ENCODE data around the gene IL20RA.

The IL20RA gene

GRCh38 chr6:137006056-137006455 lies 38.7 kb downstream of the IL20RA start:
- DNase-seq: no peak

- DNase-seq: no peak
Observed at GRCh38 chr6:137005073-137005472, 39.7 kb downstream of the IL20RA start.

- no peak for DNase-seq
Observed at GRCh38 chr6:137002505-137002904, 42.3 kb downstream of the IL20RA start.

- DNase-seq: no peak
Observed at GRCh38 chr6:137001977-137002302, 42.8 kb downstream of the IL20RA start.

GRCh38 chr6:137001299-137001976 lies 43.3 kb downstream of the IL20RA start:
- DNase-seq: peak; percentile 89

- DNase-seq: no peak
Observed at GRCh38 chr6:137000825-137001224, 43.9 kb downstream of the IL20RA start.

- no peak for DNase-seq
Observed at GRCh38 chr6:136995521-136995920, 49.2 kb downstream of the IL20RA start.

GRCh38 chr6:136994782-136995181 lies 50.0 kb downstream of the IL20RA start:
- DNase-seq: peak; percentile 93

GRCh38 chr6:136992113-136992512 lies 52.7 kb downstream of the IL20RA start:
- DNase-seq: peak; percentile 56

GRCh38 chr6:136991646-136992045 lies 53.1 kb downstream of the IL20RA start:
- DNase-seq: no peak

- DNase-seq: peak; percentile 88
Observed at GRCh38 chr6:136990754-136991153, 54.0 kb downstream of the IL20RA start.

- DNase-seq: no peak
Observed at GRCh38 chr6:136990242-136990578, 54.6 kb downstream of the IL20RA start.

- peak; percentile 98 for DNase-seq
Observed at GRCh38 chr6:136989571-136990241, 55.1 kb downstream of the IL20RA start.

GRCh38 chr6:136987526-136987925 lies 57.2 kb downstream of the IL20RA start:
- peak; percentile 75 for DNase-seq

- no peak for DNase-seq
Observed at GRCh38 chr6:136985502-136985901, 59.3 kb downstream of the IL20RA start.

- no peak for DNase-seq
Observed at GRCh38 chr6:136984578-136984977, 60.2 kb downstream of the IL20RA start.

- no peak for DNase-seq
Observed at GRCh38 chr6:136983687-136984086, 61.1 kb downstream of the IL20RA start.

- no peak for DNase-seq
Observed at GRCh38 chr6:136982928-136983327, 61.8 kb downstream of the IL20RA start.

GRCh38 chr6:136980070-136980469 lies 64.7 kb downstream of the IL20RA start:
- peak; percentile 60 for DNase-seq

- DNase-seq: peak; percentile 52
Observed at GRCh38 chr6:136979206-136979605, 65.6 kb downstream of the IL20RA start.

- no peak for DNase-seq
Observed at GRCh38 chr6:136977075-136977474, 67.7 kb downstream of the IL20RA start.

- no peak for DNase-seq
Observed at GRCh38 chr6:136975089-136975715, 69.6 kb downstream of the IL20RA start.

GRCh38 chr6:136973781-136974180 lies 71.0 kb downstream of the IL20RA start:
- peak; percentile 25 for DNase-seq

- no peak for DNase-seq
Observed at GRCh38 chr6:136971609-136972008, 73.2 kb downstream of the IL20RA start.
